WI38 (cell line): ENCODE measurements around the gene TAS1R3.

Experiments
- H3K4me3 ChIP-seq: 2 replicates; pipeline ENCODE4 v1.5.1; 2011; ENCODE audit warnings: low read depth, mild to moderate bottlenecking, control low read depth, low read length
- CTCF ChIP-seq: IDR thresholded peaks from 2 replicates; pipeline ENCODE4 v1.5.1; 2012; ENCODE audit warnings: low read depth, mild to moderate bottlenecking, control low read depth, low read length

TAS1R3 gene

GRCh38 chr1:1318131-1318652 lies 12.9 kb upstream of the TAS1R3 start:
- no peak for TF ChIP-seq CTCF
- H3K4me3 ChIP-seq: no peak overlapping the region

DNA sequence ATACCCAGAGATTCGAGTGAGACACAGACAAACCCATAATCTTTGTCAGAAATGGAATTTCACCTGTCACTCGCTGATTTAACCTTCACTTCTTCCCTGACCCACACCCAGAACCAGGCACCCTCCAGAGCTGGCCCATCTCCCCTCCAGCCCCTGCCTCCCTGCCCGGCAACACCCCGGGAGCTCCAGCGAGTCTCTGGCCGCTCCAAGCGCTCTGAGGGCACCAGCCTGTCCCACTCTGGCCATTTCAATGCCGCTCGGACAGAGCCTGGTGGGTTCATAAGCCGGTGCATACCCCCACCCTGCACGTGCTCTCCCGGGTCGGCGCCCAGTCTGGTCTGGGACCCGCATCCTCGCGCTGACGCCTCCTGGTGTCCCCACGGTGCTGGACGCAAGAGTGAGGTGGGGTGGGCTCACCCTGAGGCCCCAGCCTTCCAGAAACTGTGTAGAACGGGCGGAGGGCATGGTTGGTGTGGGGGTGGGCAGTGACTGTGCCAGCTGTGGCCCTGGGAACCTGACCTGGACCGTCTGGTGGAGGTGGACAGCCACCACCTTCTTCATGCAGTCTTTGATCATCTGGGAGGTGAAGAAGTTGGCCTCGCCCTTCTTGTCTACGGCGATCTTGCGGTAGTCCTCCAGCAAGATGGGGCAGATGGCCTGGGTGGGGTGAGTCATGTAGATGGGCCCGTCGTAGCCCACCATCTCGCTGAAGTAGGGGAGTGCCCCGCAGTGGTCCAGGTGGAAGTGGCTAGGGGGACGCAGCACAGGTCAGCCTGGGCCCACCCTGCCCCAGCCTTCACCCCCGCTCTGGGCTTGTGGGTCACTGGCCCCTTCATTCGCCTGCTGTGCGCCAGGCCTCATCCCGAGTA lies 12.1 kb upstream of the TAS1R3 start:
- TF ChIP-seq CTCF: no peak
- no peak overlapping the region for H3K4me3 ChIP-seq

GRCh38 chr1:1319646-1319941 lies 11.5 kb upstream of the TAS1R3 start:
- no peak overlapping the region for H3K4me3 ChIP-seq
- TF ChIP-seq CTCF: no peak

- TF ChIP-seq CTCF: no peak
- H3K4me3 ChIP-seq: no peak overlapping the region
Measured at GRCh38 chr1:1320666-1321448, 10.2 kb upstream of the TAS1R3 start.

GRCh38 chr1:1321477-1321876 lies 9.6 kb upstream of the TAS1R3 start:
- H3K4me3 ChIP-seq: no peak overlapping the region
- TF ChIP-seq CTCF: no peak

DNA sequence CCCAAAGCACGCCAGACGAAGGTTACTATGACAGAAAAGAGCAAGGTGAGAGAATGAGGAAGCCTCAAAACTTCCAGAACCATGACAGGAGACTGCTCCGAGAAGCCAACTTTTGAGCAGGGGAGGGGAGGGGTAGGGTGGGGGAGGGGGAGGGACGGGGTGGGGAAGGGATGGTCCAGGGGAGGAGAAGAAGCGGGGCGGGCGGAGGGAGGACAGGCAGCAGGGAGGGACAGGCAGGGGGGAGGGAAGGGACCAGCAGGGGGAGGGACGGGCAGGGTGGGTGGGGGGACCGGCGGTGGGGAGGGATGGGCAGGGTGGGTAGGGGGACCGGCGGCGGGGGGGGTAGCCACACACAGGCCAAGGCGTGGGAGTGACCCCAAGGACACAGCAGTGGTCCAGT lies 8.7 kb upstream of the TAS1R3 start:
- no peak overlapping the region for H3K4me3 ChIP-seq
- no peak for TF ChIP-seq CTCF

- TF ChIP-seq CTCF: no peak
- no peak overlapping the region for H3K4me3 ChIP-seq
Measured at GRCh38 chr1:1322952-1323351, 8.1 kb upstream of the TAS1R3 start.
